GM12874 (cell line): Measurements from ENCODE around the gene ENKUR.

Source experiments
- TF ChIP-seq, protein P1 (sequence below): IDR thresholded peaks from 2 replicates; pipeline ENCODE4 v1.5.1; 2011; ENCODE audit warnings: low read depth, mild to moderate bottlenecking, control low read depth, low read length, moderate library complexity; ENCODE audit not compliant: insufficient read depth

ENKUR gene

DNA sequence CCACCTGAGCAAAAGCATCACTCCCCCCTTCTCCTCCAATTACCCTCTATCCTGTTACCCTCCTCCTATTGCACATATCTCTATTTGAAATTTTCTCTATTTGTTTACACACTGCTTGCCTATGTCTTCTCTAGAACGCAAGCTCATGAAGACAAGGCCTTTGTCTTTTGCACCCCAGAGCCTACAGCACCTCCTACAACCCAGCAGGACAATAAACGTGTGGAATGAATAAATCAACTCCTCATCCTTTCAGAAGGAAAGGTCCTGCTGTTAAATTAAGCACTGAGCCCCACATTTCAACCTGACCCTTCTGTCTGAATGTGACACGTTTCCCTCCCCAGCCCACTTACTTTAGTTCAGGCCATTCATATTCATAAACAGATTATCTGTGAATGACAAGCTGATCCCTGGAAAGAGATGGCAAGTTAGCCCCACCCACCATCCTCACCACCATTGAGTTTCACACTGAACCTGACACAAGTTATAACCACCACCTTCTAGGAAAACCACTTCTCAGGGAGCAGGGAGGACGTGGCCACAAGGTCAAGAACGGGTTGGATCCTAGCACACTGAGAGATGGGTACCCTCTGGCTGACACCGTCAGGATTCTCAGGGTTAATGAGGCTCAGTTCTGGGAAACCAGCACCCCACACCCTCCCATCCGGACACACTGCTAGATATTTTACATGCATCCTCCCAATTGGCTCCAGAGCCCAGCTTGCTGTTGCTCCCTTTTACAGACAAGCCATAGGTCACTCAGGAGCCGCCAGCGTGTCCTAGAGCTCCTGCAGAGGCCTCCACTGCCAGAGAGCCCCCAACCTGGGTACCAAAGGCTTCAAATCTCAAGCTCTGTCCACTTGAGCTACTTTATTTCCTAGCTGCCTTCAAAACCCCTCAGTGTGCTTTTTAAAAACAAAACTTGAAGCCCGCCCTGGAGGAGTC lies 64.5 kb downstream of the ENKUR start:
- TF ChIP-seq, protein P1, sequence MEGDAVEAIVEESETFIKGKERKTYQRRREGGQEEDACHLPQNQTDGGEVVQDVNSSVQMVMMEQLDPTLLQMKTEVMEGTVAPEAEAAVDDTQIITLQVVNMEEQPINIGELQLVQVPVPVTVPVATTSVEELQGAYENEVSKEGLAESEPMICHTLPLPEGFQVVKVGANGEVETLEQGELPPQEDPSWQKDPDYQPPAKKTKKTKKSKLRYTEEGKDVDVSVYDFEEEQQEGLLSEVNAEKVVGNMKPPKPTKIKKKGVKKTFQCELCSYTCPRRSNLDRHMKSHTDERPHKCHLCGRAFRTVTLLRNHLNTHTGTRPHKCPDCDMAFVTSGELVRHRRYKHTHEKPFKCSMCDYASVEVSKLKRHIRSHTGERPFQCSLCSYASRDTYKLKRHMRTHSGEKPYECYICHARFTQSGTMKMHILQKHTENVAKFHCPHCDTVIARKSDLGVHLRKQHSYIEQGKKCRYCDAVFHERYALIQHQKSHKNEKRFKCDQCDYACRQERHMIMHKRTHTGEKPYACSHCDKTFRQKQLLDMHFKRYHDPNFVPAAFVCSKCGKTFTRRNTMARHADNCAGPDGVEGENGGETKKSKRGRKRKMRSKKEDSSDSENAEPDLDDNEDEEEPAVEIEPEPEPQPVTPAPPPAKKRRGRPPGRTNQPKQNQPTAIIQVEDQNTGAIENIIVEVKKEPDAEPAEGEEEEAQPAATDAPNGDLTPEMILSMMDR = no peak

DNA sequence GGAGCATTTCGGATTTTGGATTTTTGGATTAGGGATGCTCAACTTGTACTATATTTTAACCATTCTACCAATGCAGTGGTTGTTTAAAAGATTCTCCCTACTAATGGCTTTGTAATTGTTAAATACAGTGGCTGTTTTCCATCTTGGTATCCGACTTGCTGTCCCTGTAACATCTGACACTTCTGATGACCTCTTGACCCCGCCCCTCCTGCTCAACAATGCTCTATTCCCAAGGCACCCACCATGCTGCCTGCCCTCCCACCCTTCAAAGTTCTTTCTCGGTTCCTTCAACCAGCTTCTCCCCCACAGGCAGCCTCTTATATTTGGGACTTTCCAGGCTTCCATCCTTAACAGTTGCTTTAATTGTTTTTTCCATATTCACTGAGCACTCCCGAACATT lies 65.5 kb downstream of the ENKUR start:
- TF ChIP-seq, protein P1 = no peak

DNA sequence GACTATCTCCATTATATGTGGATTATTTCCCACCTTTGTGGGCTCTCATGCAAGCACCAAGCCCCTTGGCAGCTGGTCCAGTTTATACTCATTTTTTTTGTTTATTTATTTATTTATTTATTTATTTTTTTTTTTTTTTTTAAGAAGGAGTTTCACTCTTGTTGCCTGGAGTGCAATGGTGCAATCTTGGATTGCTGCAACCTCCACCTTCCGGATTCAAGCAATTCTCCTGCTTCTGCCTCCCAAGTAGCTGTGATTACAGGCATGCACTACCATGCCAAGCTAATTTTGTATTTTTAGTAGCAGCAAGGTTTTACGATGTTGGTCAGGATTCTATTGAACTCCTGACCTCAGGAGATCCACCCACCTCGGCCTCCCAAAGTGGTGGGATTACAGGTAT lies 66.3 kb downstream of the ENKUR start:
- TF ChIP-seq, protein P1 = no peak

DNA sequence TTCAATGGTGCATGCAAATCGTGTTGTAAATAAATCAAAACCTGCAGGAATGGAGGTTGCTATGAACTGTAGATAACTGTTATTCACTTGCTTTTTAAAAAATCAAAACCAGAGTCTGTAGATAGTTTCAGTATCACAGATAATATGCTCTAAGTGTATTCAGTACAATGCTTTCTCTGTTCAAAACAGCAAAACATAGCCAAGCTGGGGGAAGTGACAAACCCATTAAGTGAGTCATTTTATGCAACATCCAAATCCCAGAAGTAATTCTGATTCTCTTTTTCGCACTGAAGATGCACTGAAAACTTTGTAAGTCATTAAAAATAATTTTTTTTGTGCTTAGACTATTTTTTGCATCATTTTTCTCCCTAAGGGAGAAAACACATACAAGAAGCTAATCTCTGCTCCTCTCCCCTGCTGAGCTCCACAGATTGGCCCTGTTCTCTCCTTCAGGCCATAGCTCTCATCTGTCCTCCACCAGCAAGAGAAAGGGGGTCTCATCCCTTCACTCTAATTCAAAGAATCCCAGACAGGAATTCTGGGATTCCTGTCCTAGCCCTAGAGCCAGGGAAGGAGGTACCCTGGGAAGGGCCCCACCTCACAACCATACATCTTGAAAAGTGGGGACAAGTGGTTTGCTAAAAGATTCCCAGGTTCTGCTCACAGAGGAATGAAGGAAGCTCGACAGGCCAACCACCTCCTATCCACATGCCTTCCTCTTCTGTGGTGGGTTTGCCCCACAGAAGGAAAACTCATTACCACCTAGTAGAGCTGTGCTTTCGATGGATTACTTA lies 68.5 kb downstream of the ENKUR start:
- TF ChIP-seq, protein P1 = no peak

DNA sequence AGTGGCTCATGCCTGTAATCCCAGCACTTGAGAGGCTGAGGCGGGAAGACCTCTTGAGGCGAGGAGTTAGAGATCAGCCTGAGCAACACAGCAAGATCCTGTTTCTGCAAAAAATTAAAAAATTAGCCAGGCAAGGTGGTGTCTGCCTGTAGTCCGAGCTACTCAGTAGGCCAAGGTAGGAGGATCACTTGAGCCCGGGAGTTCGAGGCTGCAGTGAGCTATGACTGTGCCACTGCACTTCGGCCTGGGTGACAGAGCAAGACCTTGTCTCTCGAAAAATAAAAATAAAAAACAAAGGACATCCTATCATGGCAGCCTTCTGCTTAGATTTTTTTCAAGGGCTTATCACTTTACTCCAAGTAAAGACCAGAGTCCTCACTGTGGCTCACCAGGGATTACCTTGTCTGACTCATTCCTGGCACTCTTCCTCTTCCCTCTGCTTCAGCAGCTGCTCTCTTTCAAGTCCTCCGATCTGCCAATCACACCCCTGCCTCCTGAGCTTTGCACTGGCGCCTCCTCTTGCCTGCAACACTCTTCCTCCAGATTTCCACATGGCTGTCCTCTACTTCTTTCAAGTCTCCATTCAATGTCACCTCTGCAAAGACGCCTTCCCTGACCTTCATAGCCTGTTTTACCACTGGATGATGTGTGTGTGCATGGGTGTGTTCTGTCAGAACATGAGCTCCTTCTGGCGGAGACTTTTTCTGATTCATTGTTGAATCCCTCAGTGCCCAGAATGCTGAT lies 71.3 kb downstream of the ENKUR start:
- TF ChIP-seq, protein P1 = no peak

DNA sequence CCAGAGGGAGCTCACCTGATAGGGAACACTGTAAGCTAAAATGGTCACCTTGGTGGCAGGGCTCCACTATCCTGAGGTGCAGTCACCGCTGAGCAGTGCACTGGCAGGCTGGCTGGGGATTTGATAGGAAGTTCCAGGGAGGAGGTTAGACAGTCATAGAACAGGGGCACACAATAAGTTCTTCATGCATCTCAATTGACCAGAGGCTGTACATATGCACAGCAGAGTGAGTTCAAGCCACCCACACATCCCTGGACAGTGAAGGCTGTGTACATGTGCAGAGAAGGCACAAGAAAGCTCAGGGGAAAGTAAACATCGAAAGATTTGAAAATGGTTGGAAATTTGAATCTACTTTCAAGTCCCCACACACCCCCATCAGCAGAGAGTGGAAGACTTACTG lies 77.4 kb downstream of the ENKUR start:
- TF ChIP-seq, protein P1 = no peak

DNA sequence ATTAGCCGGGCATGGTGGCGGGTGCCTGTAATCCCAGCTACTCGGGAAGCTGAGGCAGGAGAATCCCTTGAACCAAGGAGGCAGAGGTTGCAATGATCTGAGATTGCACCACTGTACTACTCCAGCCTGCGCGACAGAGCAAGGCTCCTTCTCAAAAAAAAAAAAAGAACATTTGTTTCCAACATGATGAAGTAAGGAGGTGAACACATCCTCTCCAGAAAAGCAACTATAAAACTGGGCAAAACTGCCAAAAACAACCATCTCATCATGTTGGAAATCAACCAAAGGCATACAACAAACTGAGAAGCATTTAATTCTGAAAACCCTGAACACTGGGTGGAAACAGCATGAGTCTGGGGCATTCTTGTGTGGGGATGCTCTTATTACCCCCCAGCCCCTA lies 77.9 kb downstream of the ENKUR start:
- TF ChIP-seq, protein P1 = no peak
